IPS DF 6.9 (cell line): Measurements from ENCODE around the gene PLSCR4.
"Not testable (repeated sequence)": the region's sequence is repeated elsewhere in the genome, so short reads cannot be mapped to it uniquely, and the experiment has no call there.

ENCODE experiments used
- DNase-seq: peaks from one replicate; pipeline ENCODE4 v3.0.0-alpha.2; 2013; ENCODE audit warnings: low read depth, low spot score
- H3K27ac ChIP-seq: one replicate; pipeline ENCODE4 v1.5.1; 2013; ENCODE audit warnings: low read length, control low read depth
- H3K27me3 ChIP-seq: 2 replicates; pipeline ENCODE4 v1.6.1; 2013; ENCODE audit warnings: mild to moderate bottlenecking, low read length; ENCODE audit not compliant: control insufficient read depth, insufficient read depth
- H3K36me3 ChIP-seq: 2 replicates; pipeline ENCODE4 v1.6.1; 2013; ENCODE audit warnings: low read length; ENCODE audit not compliant: control insufficient read depth, insufficient read depth
- H3K4me1 ChIP-seq: 2 replicates; pipeline ENCODE4 v1.6.1; 2013; ENCODE audit warnings: low read length; ENCODE audit not compliant: control insufficient read depth, insufficient read depth
- H3K4me3 ChIP-seq: 2 replicates; pipeline ENCODE4 v1.5.1; 2013; ENCODE audit warnings: mild to moderate bottlenecking, low read length
- H3K9me3 ChIP-seq: 2 replicates; pipeline ENCODE4 v1.6.1; 2013; ENCODE audit warnings: low read length, inconsistent platforms; ENCODE audit not compliant: control insufficient read depth, insufficient read depth
- WGBS: extraction: QIAGEN DNeasy Blood & Tissue Kit; methylation state at CpG from one replicate; pipeline ENCODE4 v1.1.7; 2013; ENCODE audit warnings: mixed read lengths, missing lambda C conversion rate; ENCODE audit not compliant: insufficient read length, insufficient coverage; 5-methylcytosine and 5-hydroxymethylcytosine counted together

PLSCR4 gene

GRCh38 chr3:146246526-146246925 lies 4.4 kb downstream of the PLSCR4 start:
- no peak for DNase-seq
- 100% methylated on average over 1 of the region's 2 CpGs for WGBS
- Histone ChIP-seq H3K36me3 (no peaks in the 10 kb centered on the region), H3K9me3 (no peaks in the 10 kb centered on the region), H3K4me3 (no peak overlapping the region), H3K27me3 (no peaks in the 10 kb centered on the region), H3K4me1 (no peaks in the 10 kb centered on the region), H3K27ac (no peak overlapping the region)

- Histone ChIP-seq H3K9me3 (no peaks in the 10 kb centered on the region), H3K4me3 (no peak overlapping the region), H3K36me3 (no peaks in the 10 kb centered on the region), H3K27me3 (no peaks in the 10 kb centered on the region), H3K4me1 (no peaks in the 10 kb centered on the region), H3K27ac (no peak overlapping the region)
- WGBS: no CpG with 5 or more reads among the region's 1 CpG
- DNase-seq: no peak
Measured at GRCh38 chr3:146243559-146243958, 7.3 kb downstream of the PLSCR4 start.

DNA sequence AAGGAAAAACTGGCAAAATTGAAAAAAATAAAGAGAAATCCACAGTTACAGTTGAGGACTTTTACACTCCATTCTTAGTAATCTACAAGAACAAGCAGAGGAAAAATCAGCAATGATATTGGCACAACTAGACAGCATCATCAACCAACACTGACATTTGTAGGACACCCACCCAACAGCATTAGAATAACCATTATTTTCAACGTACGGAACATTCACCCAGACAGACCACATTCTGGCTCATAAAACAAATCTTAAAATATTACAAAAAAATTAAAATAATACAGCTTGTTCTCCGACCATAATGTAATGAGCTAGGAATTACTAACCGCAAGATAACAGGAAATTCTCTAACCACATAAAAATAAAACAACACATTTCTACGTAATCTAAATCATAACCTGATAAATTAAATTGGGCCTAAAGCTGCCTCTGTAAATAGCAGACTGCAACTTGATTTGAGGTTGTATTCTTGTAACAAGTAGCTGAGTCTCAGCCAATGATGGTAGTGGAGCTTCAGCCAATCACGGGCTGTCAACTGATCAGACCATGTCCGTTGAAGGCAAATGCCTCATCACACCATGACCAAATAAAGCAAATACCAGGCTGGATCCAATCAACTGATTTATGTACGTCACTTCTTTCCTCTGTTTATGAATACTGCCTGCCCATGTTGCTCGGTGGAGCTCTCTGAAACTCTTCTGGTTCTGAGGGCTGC lies 9.2 kb downstream of the PLSCR4 start:
- no peak for DNase-seq
- no peak overlapping the region for H3K27ac ChIP-seq
- H3K4me1 ChIP-seq: no peaks in the 10 kb centered on the region
- no peaks in the 10 kb centered on the region for H3K36me3 ChIP-seq
- H3K27me3 ChIP-seq: no peaks in the 10 kb centered on the region
- WGBS: 100% methylated on average over 5 of the region's 9 CpGs
- H3K9me3 ChIP-seq: no peaks in the 10 kb centered on the region
- H3K4me3 ChIP-seq: no peak overlapping the region

DNA sequence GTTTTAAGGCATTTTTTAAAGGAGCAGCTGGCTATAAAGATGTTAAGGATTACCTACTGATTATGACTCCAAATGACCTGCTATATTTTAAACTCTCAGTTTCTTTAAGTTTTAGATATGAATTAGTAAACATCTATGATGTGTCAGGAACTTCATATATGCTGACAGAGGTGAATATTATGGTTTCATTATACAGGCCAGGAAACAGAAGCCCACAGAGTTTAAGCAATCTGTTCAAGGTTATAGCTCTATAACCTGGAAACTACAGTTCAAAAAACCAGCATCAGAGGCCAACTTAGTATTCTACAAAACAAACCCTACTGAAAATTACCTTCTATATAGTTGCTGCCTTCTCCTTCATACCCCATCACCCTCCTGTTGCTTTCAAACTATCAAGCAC lies 17.4 kb downstream of the PLSCR4 start:
- Histone ChIP-seq H3K9me3 (no peaks in the 10 kb centered on the region), H3K4me3 (no peak overlapping the region)

DNA sequence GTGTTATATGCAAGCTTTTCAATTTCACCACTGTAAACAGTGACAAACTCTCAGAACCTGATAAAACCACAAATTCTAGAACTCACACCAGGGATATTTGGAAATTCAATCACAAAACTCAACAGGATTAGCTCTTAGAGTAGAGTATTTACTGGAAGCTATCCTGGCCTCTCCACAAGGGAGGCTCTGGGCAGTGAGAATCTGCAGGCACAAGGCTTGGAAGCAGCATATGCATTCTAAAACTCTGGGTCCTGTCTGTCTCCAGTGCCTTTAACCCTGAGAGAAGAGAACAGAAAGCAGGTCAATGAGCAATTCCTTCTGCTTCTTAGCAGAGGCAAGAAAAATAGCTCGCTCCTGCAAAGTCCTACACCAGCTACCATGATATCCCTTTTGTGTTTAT lies 23.4 kb downstream of the PLSCR4 start:
- no peak for DNase-seq
- H3K36me3 ChIP-seq: no peaks in the 10 kb centered on the region

More for the DNA sequence above, 17.4 kb downstream of the PLSCR4 start:
- no peaks in the 10 kb centered on the region for H3K4me1 ChIP-seq
- H3K27ac ChIP-seq: no peak overlapping the region
- DNase-seq: no peak
- no peaks in the 10 kb centered on the region for H3K27me3 ChIP-seq
- H3K36me3 ChIP-seq: no peaks in the 10 kb centered on the region

GRCh38 chr3:146226881-146227280 lies 24.0 kb downstream of the PLSCR4 start:
- no peaks in the 10 kb centered on the region for H3K27me3 ChIP-seq
- no peak for DNase-seq
- H3K36me3 ChIP-seq: no peaks in the 10 kb centered on the region
- no CpG with 5 or more reads among the region's 2 CpGs for WGBS
- no peaks in the 10 kb centered on the region for H3K9me3 ChIP-seq
- H3K4me3 ChIP-seq: no peak overlapping the region
- peaks cover 2% of the 10 kb centered on the region; the same call in 1 of the 2 replicates for H3K4me1 ChIP-seq
- no peak overlapping the region for H3K27ac ChIP-seq

More for the DNA sequence above, 23.4 kb downstream of the PLSCR4 start:
- Histone ChIP-seq H3K27ac (no peak overlapping the region), H3K4me3 (no peak overlapping the region), H3K4me1 (peaks cover under 1% of the 10 kb centered on the region; the same call in 1 of the 2 replicates), H3K9me3 (no peaks in the 10 kb centered on the region), H3K27me3 (no peaks in the 10 kb centered on the region)
- no CpG with 5 or more reads among the region's 1 CpG for WGBS

DNA sequence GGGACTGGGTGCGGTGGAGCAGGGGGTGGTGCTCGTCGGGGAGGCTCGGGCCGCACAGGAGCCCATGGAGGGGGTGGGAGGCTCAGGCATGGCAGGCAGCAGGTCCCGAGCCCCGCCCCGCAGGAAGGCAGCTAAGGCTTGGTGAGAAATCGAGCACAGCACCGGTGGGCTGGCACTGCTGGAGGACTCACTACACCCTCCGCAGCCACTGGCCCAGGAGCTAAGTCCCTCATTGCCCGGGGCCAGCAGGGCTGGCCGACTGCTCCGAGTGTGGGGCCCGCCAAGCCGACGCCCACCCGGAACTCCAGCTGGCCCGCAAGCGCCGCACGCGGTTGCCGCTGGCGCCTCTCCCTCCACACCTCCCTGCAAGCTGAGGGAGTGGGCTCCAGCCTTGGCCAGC lies 25.4 kb downstream of the PLSCR4 start:
- not testable (repeated sequence) for H3K9me3 ChIP-seq
- WGBS: no CpG with 5 or more reads among the region's 25 CpGs

GRCh38 chr3:146223401-146224373 lies 27.2 kb downstream of the PLSCR4 start:
- H3K36me3 ChIP-seq: no peaks in the 10 kb centered on the region
- H3K4me1 ChIP-seq: peaks cover 2% of the 10 kb centered on the region; the same call in 1 of the 2 replicates
- no peak overlapping the region for H3K27ac ChIP-seq
- no peak for DNase-seq
- H3K27me3 ChIP-seq: no peaks in the 10 kb centered on the region
- no peak overlapping the region for H3K4me3 ChIP-seq
- no peaks in the 10 kb centered on the region for H3K9me3 ChIP-seq
- no CpG with 5 or more reads among the region's 6 CpGs for WGBS

More for the DNA sequence above, 25.4 kb downstream of the PLSCR4 start:
- H3K36me3 ChIP-seq, H3K27me3 ChIP-seq, H3K4me1 ChIP-seq, H3K27ac ChIP-seq, H3K4me3 ChIP-seq, DNase-seq: not testable (repeated sequence)

- DNase-seq: peak; percentile 25
- WGBS: 100% methylated on average over 2 of the region's 9 CpGs
- H3K4me3 ChIP-seq: no peak overlapping the region
- H3K9me3 ChIP-seq: no peaks in the 10 kb centered on the region
- no peaks in the 10 kb centered on the region for H3K36me3 ChIP-seq
- no peaks in the 10 kb centered on the region for H3K27me3 ChIP-seq
- H3K27ac ChIP-seq: no peak overlapping the region
- H3K4me1 ChIP-seq: peaks cover 2% of the 10 kb centered on the region; the same call in 1 of the 2 replicates
Measured at GRCh38 chr3:146222204-146223046, 28.5 kb downstream of the PLSCR4 start.

- H3K9me3 ChIP-seq: no peaks in the 10 kb centered on the region
- H3K4me1 ChIP-seq: peaks cover 2% of the 10 kb centered on the region; the same call in 1 of the 2 replicates
- no peaks in the 10 kb centered on the region for H3K36me3 ChIP-seq
- DNase-seq: no peak
- H3K27ac ChIP-seq: no peak overlapping the region
- no peak overlapping the region for H3K4me3 ChIP-seq
- H3K27me3 ChIP-seq: no peaks in the 10 kb centered on the region
Measured at GRCh38 chr3:146221276-146221675, 29.6 kb downstream of the PLSCR4 start.
